Measurements from ENCODE around the gene OGT.
A peak's percentile ranks its signal among the peaks of the same experiment; 100 is the strongest.

Gene OGT

DNA sequence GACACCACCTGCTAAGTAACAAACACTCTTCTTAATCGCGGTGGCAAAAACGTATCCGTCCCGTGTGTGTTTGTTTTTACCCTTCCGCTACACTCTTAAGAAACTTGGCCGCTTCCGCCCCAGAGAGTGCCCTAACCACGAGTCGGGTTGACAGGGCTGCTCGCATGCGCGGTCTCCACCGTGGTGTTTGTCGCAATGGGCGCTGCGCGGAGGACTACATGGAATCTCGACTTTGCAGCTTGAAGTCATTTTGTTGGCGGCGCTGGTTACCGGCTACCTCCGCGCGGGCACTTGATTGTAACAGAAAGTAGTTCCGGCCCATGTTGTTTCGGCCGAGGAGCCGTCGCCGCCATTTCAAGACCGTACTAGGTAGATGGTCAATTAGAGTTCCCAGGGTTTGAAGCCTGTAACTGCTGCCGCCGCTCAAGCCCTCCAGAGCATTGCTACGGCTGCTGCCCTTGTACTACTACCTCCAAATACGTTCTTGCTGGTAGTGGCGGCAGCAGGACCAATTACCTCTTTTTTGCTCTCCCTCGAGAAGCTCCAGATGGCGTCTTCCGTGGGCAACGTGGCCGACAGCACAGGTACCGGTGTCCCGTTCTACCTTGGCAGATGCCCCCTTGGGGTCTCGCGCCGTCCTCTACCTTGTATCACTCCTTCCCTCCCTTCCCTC, at the start of gene OGT (continued):
- TF ChIP-seq ZNF23 (tag by site-specific recombination; IDR thresholded peaks at IDR 0.05; ENCODE audit: borderline replicate concordance), result no peak
- TF ChIP-seq ZNF433 (tag by site-specific recombination; IDR thresholded peaks at IDR 0.05; ENCODE audit: low read depth), result no peak
- 0 out of 2 replicates have a peak, but pooled peaks have one; percentile 6 for TF ChIP-seq ZBTB1 (tag by site-specific recombination; IDR thresholded peaks at IDR 0.05)
- TF ChIP-seq ZNF214 (tag by site-specific recombination; IDR thresholded peaks at IDR 0.05; ENCODE audit: borderline replicate concordance), result no peak
- no peak for TF ChIP-seq ZNF155 (tag by site-specific recombination; IDR thresholded peaks at IDR 0.05)
- peak; percentile 32; the same call in 1 of the 2 replicates for TF ChIP-seq OSR2 (tag by site-specific recombination; IDR thresholded peaks at IDR 0.05)
- no peak for TF ChIP-seq MYNN (tag by site-specific recombination; IDR thresholded peaks at IDR 0.05; ENCODE audit: borderline replicate concordance)
- peak; percentile 44; the same call in 1 of the 2 replicates for TF ChIP-seq TRIM28 (IDR thresholded peaks at IDR 0.05; ENCODE audit: borderline replicate concordance, low read length)
- TF ChIP-seq ZNF707 (tag by site-specific recombination; IDR thresholded peaks at IDR 0.05), result no peak
- TF ChIP-seq ZNF624 (tag by site-specific recombination; IDR thresholded peaks at IDR 0.05), result no peak
- TF ChIP-seq ZSCAN18 (tag by site-specific recombination; IDR thresholded peaks at IDR 0.05), result 0 out of 2 replicates have a peak, but pooled peaks have one; percentile 71
- TF ChIP-seq ZNF670 (tag by site-specific recombination; IDR thresholded peaks at IDR 0.05; ENCODE audit: low read depth), result no peak
- peak; percentile 90 for TF ChIP-seq KLF8 (tag by site-specific recombination; IDR thresholded peaks at IDR 0.05)
- TF ChIP-seq SCRT1 (tag by site-specific recombination; IDR thresholded peaks at IDR 0.05; ENCODE audit: borderline replicate concordance), result no peak
- TF ChIP-seq ZNF26 (tag by site-specific recombination; IDR thresholded peaks at IDR 0.05), result no peak
- peak; percentile 86; the same call in 1 of the 2 replicates for TF ChIP-seq KLF7 (tag by site-specific recombination; IDR thresholded peaks at IDR 0.05; ENCODE audit: borderline replicate concordance)
- TF ChIP-seq ZNF324 (tag by site-specific recombination; IDR thresholded peaks at IDR 0.05), result peak; percentile 93
- TF ChIP-seq ZNF560 (tag by site-specific recombination; IDR thresholded peaks at IDR 0.05; ENCODE audit: borderline replicate concordance), result no peak
- TF ChIP-seq SETDB1 (IDR thresholded peaks at IDR 0.05; ENCODE audit: insufficient read length, low read length), result no peak
- no peak for TF ChIP-seq ZNF768 (tag by site-specific recombination; IDR thresholded peaks at IDR 0.05)
- no peak for TF ChIP-seq ZNF776 (tag by site-specific recombination; IDR thresholded peaks at IDR 0.05; ENCODE audit: borderline replicate concordance)
- no peak for TF ChIP-seq ZNF704 (tag by site-specific recombination; IDR thresholded peaks at IDR 0.05)
- TF ChIP-seq ZSCAN16 (tag by site-specific recombination; IDR thresholded peaks at IDR 0.05), result no peak
- TF ChIP-seq, protein P1, sequence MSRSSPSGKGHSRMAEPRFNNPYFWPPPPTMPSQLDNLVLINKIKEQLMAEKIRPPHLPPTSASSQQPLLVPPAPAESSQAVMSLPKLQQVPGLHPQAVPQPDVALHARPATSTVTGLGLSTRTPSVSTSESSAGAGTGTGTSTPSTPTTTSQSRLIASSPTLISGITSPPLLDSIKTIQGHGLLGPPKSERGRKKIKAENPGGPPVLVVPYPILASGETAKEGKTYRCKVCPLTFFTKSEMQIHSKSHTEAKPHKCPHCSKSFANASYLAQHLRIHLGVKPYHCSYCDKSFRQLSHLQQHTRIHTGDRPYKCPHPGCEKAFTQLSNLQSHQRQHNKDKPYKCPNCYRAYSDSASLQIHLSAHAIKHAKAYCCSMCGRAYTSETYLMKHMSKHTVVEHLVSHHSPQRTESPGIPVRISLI (tag by site-specific recombination; IDR thresholded peaks at IDR 0.05), result no peak
- TF ChIP-seq ZNF341 (tag by site-specific recombination; IDR thresholded peaks at IDR 0.05; ENCODE audit: low read depth), result 0 out of 2 replicates have a peak, but pooled peaks have one; percentile 13
- TF ChIP-seq ZNF394 (tag by site-specific recombination; IDR thresholded peaks at IDR 0.05; ENCODE audit: borderline replicate concordance), result peak; percentile 66; the same call in 1 of the 2 replicates
- TF ChIP-seq ZBTB44 (tag by site-specific recombination; IDR thresholded peaks at IDR 0.05), result peak; percentile 87; the same call in 1 of the 2 replicates
- TF ChIP-seq ZNF174 (tag by site-specific recombination; IDR thresholded peaks at IDR 0.05), result no peak
- no peak for TF ChIP-seq ZNF292 (tag by site-specific recombination; IDR thresholded peaks at IDR 0.05; ENCODE audit: borderline replicate concordance, low read depth)
- TF ChIP-seq ZNF664 (tag by site-specific recombination; IDR thresholded peaks at IDR 0.05), result peak; percentile 83
- TF ChIP-seq ZNF184 (tag by site-specific recombination; IDR thresholded peaks at IDR 0.05), result 0 out of 2 replicates have a peak, but pooled peaks have one; percentile 74
- no peak for TF ChIP-seq SCRT2 (tag by site-specific recombination; IDR thresholded peaks at IDR 0.05)

Data from HEK293 (cell line).